GM12878 (cell line): Measurements from ENCODE around the gene WDFY4. TPM values are rescaled to one million over a fixed set of nuclear protein-coding genes. Genes with fewer than 3 reads are reported as not detected.

Source experiments
- ATAC-seq: fragments of 200-7000 bp; cut with Tn5 transposase; 3 replicates; pipeline ENCODE4 v1.9.1; 2020; ENCODE audit warnings: mild to moderate bottlenecking, moderate library complexity
- BruUV-seq: library from RNA; stranded (reverse); fragments of 400-500 nt; replicated peaks from 2 replicates; lab custom pipeline; 2021; lab: Mats Ljungman, UMichigan
- CTCF ChIA-PET: fragments of 300-600 bp; sonication (Branson Sonifier 250); formaldehyde crosslinking; extraction: SDS; loops from one replicate; lab custom pipeline; 2021; ENCODE audit warnings: inconsistent platforms; lab: Yijun Ruan, JAX
- POLR2A ChIA-PET: fragments of 350-600 bp; formaldehyde crosslinking; extraction: SDS; loops from one replicate; lab custom pipeline; 2021; ENCODE audit warnings: inconsistent platforms; lab: Charles Lee
- RAD21 ChIA-PET: fragments of 300-600 bp; sonication (Branson Sonifier 250); formaldehyde crosslinking; loops from one replicate; lab custom pipeline; 2023; ENCODE audit warnings: antibody characterized with exemption; ENCODE audit not compliant: unreplicated experiment; lab: Charles Lee
- SMC1A ChIA-PET: fragments of 300-600 bp; sonication (Branson Sonifier 250); formaldehyde crosslinking; loops from one replicate; lab custom pipeline; 2023; ENCODE audit not compliant: unreplicated experiment, uncharacterized antibody; lab: Charles Lee
- DNase-seq: peaks from one replicate; pipeline ENCODE4 v3.0.0-alpha.2; 2011; ENCODE audit warnings: low read depth, low spot score
- FAIRE-seq: peaks from 3 replicates; lab custom pipeline; 2011; peaks lifted over from hg19 to GRCh38; lab: Jason Lieb, UNC
- H2AFZ ChIP-seq: 2 replicates; pipeline ENCODE4 v1.6.0; 2011; ENCODE audit warnings: low read depth, low read length, control low read depth; ENCODE audit not compliant: control insufficient read depth
- H3K27ac ChIP-seq: 2 replicates; pipeline ENCODE4 v1.5.1; 2011; ENCODE audit warnings: control low read depth; ENCODE audit not compliant: control insufficient read depth, insufficient read depth
- H3K27me3 ChIP-seq, 2 experiments: replicated peaks in 1 of 2; 2 replicates each; pipeline versions ENCODE4 v1.6.0 to v1.6.1; 2011; ENCODE audit warnings: low read length in 1 of 2; ENCODE audit not compliant: control insufficient read depth in 2 of 2, insufficient read depth in 2 of 2
- H3K36me3 ChIP-seq, 2 experiments: 2 replicates each; pipeline ENCODE4 v1.5.1; 2011; ENCODE audit warnings: low read length in 1 of 2; ENCODE audit not compliant: control insufficient read depth in 2 of 2, insufficient read depth in 2 of 2
- H3K4me1 ChIP-seq: 2 replicates; pipeline ENCODE4 v1.6.1; 2011; ENCODE audit warnings: mild to moderate bottlenecking, low read length, moderate library complexity, mixed read lengths; ENCODE audit not compliant: control insufficient read depth, insufficient read depth
- H3K4me2 ChIP-seq: 2 replicates; pipeline ENCODE4 v1.6.0; 2011; ENCODE audit warnings: control low read depth; ENCODE audit not compliant: control insufficient read depth, insufficient read depth
- H3K4me3 ChIP-seq: fragments of 200-600 bp; sonication (generic); 2 replicates; pipeline ENCODE4 v1.5.1; 2016
- H3K79me2 ChIP-seq: 2 replicates; pipeline ENCODE4 v1.6.0; 2011; ENCODE audit warnings: low read length; ENCODE audit not compliant: control insufficient read depth, insufficient read depth
- H3K9ac ChIP-seq: 2 replicates; pipeline ENCODE4 v1.8.0; 2011; ENCODE audit warnings: low read length, control low read depth, mixed read lengths; ENCODE audit not compliant: control insufficient read depth, insufficient read depth
- H3K9me3 ChIP-seq: replicated peaks from 3 replicates; pipeline ENCODE4 v1.5.1; 2011; ENCODE audit warnings: mild to moderate bottlenecking, low read length; ENCODE audit not compliant: control insufficient read depth, insufficient read depth
- H4K20me1 ChIP-seq: 2 replicates; pipeline ENCODE4 v1.6.0; 2011; ENCODE audit not compliant: control insufficient read depth, insufficient read depth
- BACH1 ChIP-seq: fragments of 450-650 bp; IDR thresholded peaks from 2 replicates; pipeline ENCODE4 v1.6.1; 2017; ENCODE audit warnings: mild to moderate bottlenecking, borderline replicate concordance
- CHD4 ChIP-seq: fragments of 200-600 bp; sonication (generic); IDR thresholded peaks from 2 replicates; pipeline ENCODE4 v1.6.1; 2016; ENCODE audit warnings: mild to moderate bottlenecking
- CREB1 ChIP-seq: IDR thresholded peaks from 2 replicates; pipeline ENCODE4 v1.6.1; 2012; ENCODE audit warnings: low read depth, mild to moderate bottlenecking, inconsistent platforms
- IRF4 ChIP-seq: IDR thresholded peaks from 2 replicates; pipeline ENCODE4 v1.6.1; 2011; ENCODE audit warnings: low read depth, low read length
- STAT3 ChIP-seq: IDR thresholded peaks from 2 replicates; pipeline ENCODE4 v1.6.1; 2011; ENCODE audit warnings: low read depth, low read length, improper control_type of control experiment
- TCF3 ChIP-seq: IDR thresholded peaks from 2 replicates; pipeline ENCODE4 v1.6.1; 2012; ENCODE audit warnings: low read depth, mild to moderate bottlenecking, low read length, borderline replicate concordance; ENCODE audit not compliant: insufficient read depth
- YBX1 ChIP-seq: fragments of 450-650 bp; IDR thresholded peaks from 2 replicates; pipeline ENCODE4 v1.6.1; 2016; ENCODE audit warnings: antibody characterized with exemption
- ZBTB40 ChIP-seq: fragments of 450-650 bp; IDR thresholded peaks from 2 replicates; pipeline ENCODE4 v1.6.1; 2016; ENCODE audit warnings: mild to moderate bottlenecking, moderate library complexity, borderline replicate concordance
- ZNF24 ChIP-seq: fragments of 450-650 bp; IDR thresholded peaks from 2 replicates; pipeline ENCODE4 v1.6.1; 2017; ENCODE audit warnings: antibody characterized with exemption, mild to moderate bottlenecking
- WGBS: methylation state at CpG from one replicate; pipeline ENCODE4 v1.1.6; 2016; ENCODE audit warnings: low lambda C conversion rate; ENCODE audit not compliant: insufficient replicate concordance, insufficient coverage; ENCODE audit errors: missing lambda C conversion rate; 5-methylcytosine and 5-hydroxymethylcytosine counted together
- in situ Hi-C: fragments of 300-500 bp; cut with MboI; formaldehyde crosslinking; loops from 9 replicates; pipeline ENCODE4 v1.14.3; 2018; ENCODE audit warnings: mixed read lengths
- intact Hi-C: fragments of 100-400 bp; cut with micrococcal nuclease; formaldehyde crosslinking; loops from one replicate; pipeline ENCODE4 v1.14.2; 2022; ENCODE audit not compliant: unreplicated experiment
- polyA plus RNA-seq, 11 experiments: library from polyadenylated mRNA; depleted of rRNA in 4 of 11; unstranded in 6 of 11; stranded (reverse) in 5 of 11; fragments of >200 nt; fragmentation: Nextera tagmentation in 4 of 11; fragmentation: Illumina TruSeq in 1 of 11; extraction: Ambion mirVana in 4 of 11; extraction: Trizol in 1 of 11; gene quantifications; 1 replicate in 1 of 11; 2 replicates in 10 of 11; pipeline versions ENCODE4 v1.2.1 to v1.2.3, GENCODE V29; 2011 to 2016; ENCODE audit warnings: inconsistent platforms in 2 of 11, missing spikeins in 2 of 11, low read depth in 1 of 11
- total RNA-seq, 4 experiments: library from RNA; depleted of rRNA in 3 of 4; stranded (reverse); fragments of >200 nt in 3 of 4; fragmentation: Illumina TruSeq in 1 of 4; extraction: Trizol in 1 of 4; gene quantifications; 2 replicates each; pipeline versions ENCODE4 v1.2.1 to v1.2.3, GENCODE V29; 2013 to 2021
- TF ChIP-seq, protein P1 (sequence below): fragments of 450-650 bp; IDR thresholded peaks from 2 replicates; pipeline ENCODE4 v1.6.1; 2018; ENCODE audit warnings: mild to moderate bottlenecking, low read depth, moderate library complexity; ENCODE audit not compliant: partially characterized antibody

WDFY4 gene
- total and polyA plus RNA-seq, 10 of the 15 experiments (the other 5 are each of a cell fraction or from before 2014, with no cell fraction given), result 13.5 to 132 (median 47.3) TPM

- DNase-seq (no peak), FAIRE-seq (no peak), ATAC-seq (no peak)
- Histone ChIP-seq H3K36me3 (no peaks in the 10 kb centered on the region), H3K4me3 (no peak overlapping the region), H3K4me2 (no peak overlapping the region), H3K4me1 (no peaks in the 10 kb centered on the region), H2AFZ (no peak overlapping the region), H3K9ac (no peak overlapping the region), H4K20me1 (no peaks in the 10 kb centered on the region), H3K79me2 (no peaks in the 10 kb centered on the region), H3K9me3 (no peaks in the 10 kb centered on the region; the same call in 2 of the 3 replicates), H3K27ac (no peak overlapping the region), H3K27me3 (no peaks in the 10 kb centered on the region; a peak in 2 of 4 replicates)
- in situ Hi-C loops (no loop called here), intact Hi-C loops (no loop called here)
- RAD21 ChIA-PET, result no interaction called here
- SMC1A ChIA-PET, result no interaction called here
- CTCF ChIA-PET, result interaction anchor here (0.7 to 1.7 kb wide), 2 partner anchors 17 to 54 kb away, joined by 3 to 4 read pairs; no protein-coding TSS in a partner anchor
- no TSS peak for BruUV-seq
- WGBS, result 45% methylated on average over 2 of the region's 2 CpGs
- POLR2A ChIA-PET, result no interaction called here
- no peak for TF ChIP-seq CHD4
- TF ChIP-seq STAT3, result no peak
- no peak for TF ChIP-seq ZBTB40
- no peak for TF ChIP-seq ZNF24
- no peak for TF ChIP-seq BACH1
- no peak for TF ChIP-seq YBX1
- TF ChIP-seq, protein P1, sequence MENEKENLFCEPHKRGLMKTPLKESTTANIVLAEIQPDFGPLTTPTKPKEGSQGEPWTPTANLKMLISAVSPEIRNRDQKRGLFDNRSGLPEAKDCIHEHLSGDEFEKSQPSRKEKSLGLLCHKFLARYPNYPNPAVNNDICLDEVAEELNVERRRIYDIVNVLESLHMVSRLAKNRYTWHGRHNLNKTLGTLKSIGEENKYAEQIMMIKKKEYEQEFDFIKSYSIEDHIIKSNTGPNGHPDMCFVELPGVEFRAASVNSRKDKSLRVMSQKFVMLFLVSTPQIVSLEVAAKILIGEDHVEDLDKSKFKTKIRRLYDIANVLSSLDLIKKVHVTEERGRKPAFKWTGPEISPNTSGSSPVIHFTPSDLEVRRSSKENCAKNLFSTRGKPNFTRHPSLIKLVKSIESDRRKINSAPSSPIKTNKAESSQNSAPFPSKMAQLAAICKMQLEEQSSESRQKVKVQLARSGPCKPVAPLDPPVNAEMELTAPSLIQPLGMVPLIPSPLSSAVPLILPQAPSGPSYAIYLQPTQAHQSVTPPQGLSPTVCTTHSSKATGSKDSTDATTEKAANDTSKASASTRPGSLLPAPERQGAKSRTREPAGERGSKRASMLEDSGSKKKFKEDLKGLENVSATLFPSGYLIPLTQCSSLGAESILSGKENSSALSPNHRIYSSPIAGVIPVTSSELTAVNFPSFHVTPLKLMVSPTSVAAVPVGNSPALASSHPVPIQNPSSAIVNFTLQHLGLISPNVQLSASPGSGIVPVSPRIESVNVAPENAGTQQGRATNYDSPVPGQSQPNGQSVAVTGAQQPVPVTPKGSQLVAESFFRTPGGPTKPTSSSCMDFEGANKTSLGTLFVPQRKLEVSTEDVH, result no peak
- TF ChIP-seq CREB1, result no peak
- no peak for TF ChIP-seq IRF4
- TF ChIP-seq TCF3, result no peak
Observed at GRCh38 chr10:48999346-48999745, 314.7 kb downstream of the WDFY4 start.
